Inferior parietal cortex (tissue), 1 donor: Measurements from ENCODE around the gene LGI4.
"Not testable (repeated sequence)": the region's sequence is repeated elsewhere in the genome, so short reads cannot be mapped to it uniquely, and the experiment has no call there.

Experiments
- DNase-seq: peaks from one replicate; pipeline ENCODE4 v3.0.0-alpha.2; 2016; ENCODE audit errors: extremely low spot score

Gene LGI4

GRCh38 chr19:35141837-35142605 is 7.2 kb upstream of the LGI4 start:
- no peak for DNase-seq

GRCh38 chr19:35140962-35141836 is 6.3 kb upstream of the LGI4 start:
- peak; percentile 79 for DNase-seq

- DNase-seq = no peak
These were observed 5.5 kb upstream of the LGI4 start for GRCh38 chr19:35140207-35140961.

- DNase-seq = no peak
These were observed 3.5 kb upstream of the LGI4 start, which contains the start of gene FXYD1 for GRCh38 chr19:35138305-35138892. TSS of gene FXYD1 (plus strand) at chr19:35138824. CDS start at chr19:35140080, 1,256 bp downstream.

- no peak for DNase-seq
These were observed 2.3 kb upstream of the LGI4 start for GRCh38 chr19:35136977-35137702.

- DNase-seq = no peak
These were observed 1.4 kb upstream of the LGI4 start for GRCh38 chr19:35136231-35136630.

- DNase-seq = peak; percentile 85
These were observed 590 bp upstream of the LGI4 start for GRCh38 chr19:35135389-35135909.

GRCh38 chr19:35133826-35134225 is 1.0 kb downstream of the LGI4 start:
- DNase-seq = no peak

- DNase-seq = no peak
These were observed 2.6 kb downstream of the LGI4 start for GRCh38 chr19:35132254-35132653.

GRCh38 chr19:35130761-35131720 is 3.8 kb downstream of the LGI4 start:
- no peak for DNase-seq

GRCh38 chr19:35129724-35130274 is 5.1 kb downstream of the LGI4 start:
- DNase-seq = not testable (repeated sequence)

- no peak for DNase-seq
These were observed 6.3 kb downstream of the LGI4 start for GRCh38 chr19:35128398-35129057.

- no peak for DNase-seq
These were observed 7.0 kb downstream of the LGI4 start for GRCh38 chr19:35127871-35128270.

GRCh38 chr19:35126624-35126959 is 8.3 kb downstream of the LGI4 start:
- DNase-seq = no peak

GRCh38 chr19:35125749-35126623 is 8.9 kb downstream of the LGI4 start:
- DNase-seq = no peak

GRCh38 chr19:35125270-35125717 is 9.6 kb downstream of the LGI4 start:
- no peak for DNase-seq
